Ovary (tissue), 3 donors: ENCODE results near the gene TES.
"Not testable (repeated sequence)": the region's sequence is repeated elsewhere in the genome, so short reads cannot be mapped to it uniquely, and the experiment has no call there.

ENCODE experiments used
- CTCF ChIP-seq, 3 donors: fragments of 450-650 bp in 2 of 3; fragments of 200-600 bp in 1 of 3; IDR thresholded peaks; one replicate each; pipeline versions ENCODE4 v1.5.1 to v1.8.0; 2016 to 2022; ENCODE audit warnings: antibody characterized with exemption in 3 of 3, mild to moderate bottlenecking in 1 of 3
- EP300 ChIP-seq: sonication (generic); formaldehyde crosslinking; IDR thresholded peaks from one replicate; pipeline ENCODE4 v1.6.1; 2017; ENCODE audit warnings: antibody characterized with exemption
- donor health status: DM: no; HTN: no; CAD: no.

GRCh38 chr7:116244803-116245202, 34.5 kb downstream of the TES start:
- not testable (repeated sequence) for TF ChIP-seq CTCF (IDR thresholded peaks at IDR 0.05); EP300
